Subcutaneous abdominal adipose tissue (tissue), 5 donors: ENCODE measurements around the gene KAZN.

ENCODE experiments used
- H3K27ac ChIP-seq: one replicate; pipeline ENCODE4 v1.7.0; 2013; ENCODE audit warnings: low read depth, mild to moderate bottlenecking, inconsistent platforms, low read length, moderate library complexity
- H3K27me3 ChIP-seq, 5 donors: one replicate each; pipeline ENCODE4 v1.7.0; 2013; ENCODE audit warnings: low read length in 5 of 5, inconsistent platforms in 1 of 5; ENCODE audit not compliant: control insufficient read depth in 5 of 5, insufficient read depth in 4 of 5
- H3K36me3 ChIP-seq, 5 donors: one replicate each; pipeline ENCODE4 v1.7.0; 2013; ENCODE audit warnings: low read length in 5 of 5; ENCODE audit not compliant: control insufficient read depth in 5 of 5, insufficient read depth in 5 of 5
- H3K4me1 ChIP-seq, 5 donors: one replicate each; pipeline ENCODE4 v1.7.0; 2013; ENCODE audit warnings: low read length in 5 of 5, mild to moderate bottlenecking in 3 of 5, moderate library complexity in 1 of 5; ENCODE audit not compliant: control insufficient read depth in 5 of 5, insufficient read depth in 5 of 5
- H3K4me3 ChIP-seq, 5 donors: one replicate each; pipeline ENCODE4 v1.7.0; 2013; ENCODE audit warnings: low read length in 5 of 5, low read depth in 1 of 5
- H3K9ac ChIP-seq, 5 donors: one replicate each; pipeline ENCODE4 v1.7.0; 2013; ENCODE audit warnings: low read length in 5 of 5, mild to moderate bottlenecking in 4 of 5, moderate library complexity in 3 of 5
- H3K9me3 ChIP-seq, 5 donors: one replicate each; pipeline ENCODE4 v1.7.0; 2013; ENCODE audit warnings: low read length in 5 of 5; ENCODE audit not compliant: control insufficient read depth in 5 of 5
- donor health status: healthy.
- donor health status: healthy.
- donor health status: healthy.
- donor health status: healthy.
- donor health status: healthy.

Gene KAZN

GRCh38 chr1:15013767-15014166 is 415.3 kb downstream of the KAZN start:
- Histone ChIP-seq H3K4me3 (no peak overlapping the region), H3K9me3 (peaks cover 0 to 2% (median 0%) of the 10 kb centered on the region in 5 donors), H3K27me3 (no peaks in the 10 kb centered on the region), H3K27ac (no peak overlapping the region), H3K9ac (no peak overlapping the region), H3K36me3 (no peaks in the 10 kb centered on the region), H3K4me1 (peaks cover 5 to 25% (median 13%) of the 10 kb centered on the region in 5 donors)

DNA sequence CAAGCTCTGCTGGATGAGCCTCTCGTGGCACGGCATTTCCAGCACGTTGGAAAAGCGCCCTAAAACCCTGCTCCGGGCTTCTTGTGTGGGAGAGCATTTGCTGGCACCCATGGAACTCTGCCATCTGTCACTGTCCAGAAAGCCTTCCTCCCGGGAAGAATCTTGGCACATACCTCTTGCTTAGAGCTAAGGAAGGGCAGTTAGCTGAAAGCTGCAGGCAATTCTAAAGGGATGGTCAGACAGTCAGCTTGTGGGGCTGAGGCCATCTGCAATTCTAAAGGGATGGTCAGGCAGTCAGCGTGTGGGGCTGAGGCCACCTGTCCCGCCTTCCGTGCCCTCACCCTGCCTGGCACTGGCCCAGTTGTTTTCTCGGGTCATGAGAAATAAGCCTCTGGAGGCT is 416.0 kb downstream of the KAZN start:
- no peaks in the 10 kb centered on the region for H3K9me3 ChIP-seq
- no peak overlapping the region for H3K27ac ChIP-seq
- H3K27me3 ChIP-seq, result no peaks in the 10 kb centered on the region
- no peaks in the 10 kb centered on the region for H3K36me3 ChIP-seq
- peaks cover 2 to 18% (median 5%) of the 10 kb centered on the region in 5 donors for H3K4me1 ChIP-seq
- no peak overlapping the region for H3K9ac ChIP-seq
- no peak overlapping the region for H3K4me3 ChIP-seq

- H3K36me3 ChIP-seq, result no peaks in the 10 kb centered on the region
- no peak overlapping the region for H3K9ac ChIP-seq
- H3K27ac ChIP-seq, result no peak overlapping the region
- peaks cover 2 to 24% (median 13%) of the 10 kb centered on the region in 5 donors for H3K4me1 ChIP-seq
- H3K9me3 ChIP-seq, result no peaks in the 10 kb centered on the region
- no peak overlapping the region for H3K4me3 ChIP-seq
- H3K27me3 ChIP-seq, result no peaks in the 10 kb centered on the region
These were observed 417.5 kb downstream of the KAZN start for GRCh38 chr1:15016001-15016400.

- H3K9me3 ChIP-seq, result no peaks in the 10 kb centered on the region
- peaks cover 2 to 24% (median 9%) of the 10 kb centered on the region in 5 donors for H3K4me1 ChIP-seq
- no peak overlapping the region for H3K4me3 ChIP-seq
- H3K36me3 ChIP-seq, result no peaks in the 10 kb centered on the region
- no peak overlapping the region for H3K27ac ChIP-seq
- no peaks in the 10 kb centered on the region for H3K27me3 ChIP-seq
- no peak overlapping the region for H3K9ac ChIP-seq
These were observed 418.0 kb downstream of the KAZN start for GRCh38 chr1:15016526-15016925.

- H3K36me3 ChIP-seq, result no peaks in the 10 kb centered on the region
- H3K4me1 ChIP-seq, result peaks cover 2 to 28% (median 9%) of the 10 kb centered on the region in 5 donors
- no peaks in the 10 kb centered on the region for H3K27me3 ChIP-seq
- no peaks in the 10 kb centered on the region for H3K9me3 ChIP-seq
- H3K27ac ChIP-seq, result no peak overlapping the region
- no peak overlapping the region for H3K4me3 ChIP-seq
- no peak overlapping the region for H3K9ac ChIP-seq
These were observed 418.6 kb downstream of the KAZN start for GRCh38 chr1:15017120-15017519.

DNA sequence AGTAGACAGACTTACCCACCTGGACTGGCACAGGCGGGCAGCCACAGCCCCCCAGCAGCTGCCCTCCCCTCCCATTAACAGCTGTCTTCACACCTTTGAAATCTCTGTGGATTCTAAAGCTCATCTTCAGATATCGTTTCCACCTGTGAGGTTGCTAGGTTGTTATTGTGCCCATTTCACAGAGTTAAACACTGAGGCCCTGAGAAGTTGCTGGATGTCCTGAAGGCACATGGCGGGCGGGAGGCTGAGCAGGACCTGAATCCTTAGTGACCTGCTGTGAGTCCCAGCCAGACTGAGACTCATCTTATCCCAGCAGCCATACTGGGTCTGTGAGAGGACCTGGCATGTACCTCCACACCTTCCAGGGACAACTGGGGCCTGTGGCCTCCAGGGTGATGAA is 420.3 kb downstream of the KAZN start:
- Histone ChIP-seq H3K9ac (no peak overlapping the region), H3K27me3 (no peaks in the 10 kb centered on the region), H3K27ac (no peak overlapping the region), H3K4me3 (no peak overlapping the region), H3K4me1 (peaks cover 4 to 42% (median 9%) of the 10 kb centered on the region in 5 donors), H3K9me3 (no peaks in the 10 kb centered on the region), H3K36me3 (no peaks in the 10 kb centered on the region)

DNA sequence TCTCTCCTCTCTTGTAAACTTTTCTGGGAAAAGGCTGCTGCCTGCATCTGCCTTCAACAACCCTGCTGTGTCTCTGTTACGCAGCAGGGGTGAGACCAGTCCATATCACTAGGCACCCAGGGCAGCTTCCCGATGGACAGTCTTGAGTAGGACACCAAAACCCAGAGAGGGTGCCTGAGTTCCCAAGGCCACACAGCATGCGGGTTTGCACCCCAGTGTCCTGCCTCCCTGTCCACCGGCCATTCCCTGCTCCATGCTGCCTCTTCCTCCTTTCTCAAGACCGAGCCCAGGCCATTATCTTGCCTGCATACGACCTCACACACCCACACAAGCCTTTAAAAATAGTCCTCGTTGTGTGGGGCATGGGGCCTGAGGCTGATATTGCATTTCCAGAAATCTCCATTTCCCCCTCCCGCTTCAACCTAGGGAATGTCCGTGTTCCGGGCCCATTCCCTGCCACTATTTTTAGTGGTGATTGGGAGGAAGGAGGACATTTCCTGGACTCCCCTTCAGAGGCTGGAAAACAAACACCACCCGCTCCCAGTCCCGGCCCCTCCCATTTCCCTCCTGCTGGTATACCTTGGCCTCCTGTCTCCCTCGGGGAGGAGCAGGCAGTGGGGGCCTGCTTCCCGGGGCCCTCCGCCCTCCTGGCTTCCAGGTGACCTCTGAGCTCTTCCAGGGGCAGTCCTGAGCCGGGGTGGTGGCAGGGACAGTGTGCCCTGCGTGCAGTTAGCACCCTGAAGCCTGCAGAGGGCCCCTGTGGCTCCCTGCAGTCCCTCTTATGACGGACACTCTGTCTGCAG is 422.7 kb downstream of the KAZN start:
- H3K9ac ChIP-seq, result no peak overlapping the region
- no peaks in the 10 kb centered on the region for H3K9me3 ChIP-seq
- H3K36me3 ChIP-seq, result no peaks in the 10 kb centered on the region
- peak overlapping the region; percentile 23 for H3K27ac ChIP-seq
- no peaks in the 10 kb centered on the region for H3K27me3 ChIP-seq
- peaks cover 3 to 35% (median 5%) of the 10 kb centered on the region in 5 donors for H3K4me1 ChIP-seq
- no peak overlapping the region for H3K4me3 ChIP-seq

GRCh38 chr1:15022048-15022447 is 423.6 kb downstream of the KAZN start:
- peaks cover 4 to 34% (median 5%) of the 10 kb centered on the region in 5 donors for H3K4me1 ChIP-seq
- no peaks in the 10 kb centered on the region for H3K27me3 ChIP-seq
- no peaks in the 10 kb centered on the region for H3K36me3 ChIP-seq
- no peak overlapping the region for H3K4me3 ChIP-seq
- H3K9ac ChIP-seq, result no peak overlapping the region
- H3K27ac ChIP-seq, result peak overlapping the region; percentile 23
- no peaks in the 10 kb centered on the region for H3K9me3 ChIP-seq

DNA sequence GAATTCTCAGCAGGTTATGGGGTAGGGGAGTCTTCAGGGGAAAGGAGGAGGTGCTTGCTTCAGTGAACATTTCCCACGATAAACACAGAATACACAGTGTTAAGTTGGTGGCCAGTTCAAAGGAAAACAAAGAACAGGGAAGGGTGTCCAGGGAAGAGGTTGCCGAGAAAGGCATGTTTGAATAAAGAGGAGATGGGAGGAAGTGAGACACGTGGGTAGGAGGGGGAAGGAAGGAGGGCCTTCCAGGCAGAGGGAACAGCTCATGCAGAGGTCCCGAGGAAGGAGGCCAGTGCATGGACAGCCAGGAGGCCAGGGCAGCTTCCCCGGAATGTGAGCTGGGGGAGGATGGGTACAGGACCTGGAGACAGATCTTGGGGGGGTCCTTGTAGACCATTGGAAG is 424.7 kb downstream of the KAZN start:
- Histone ChIP-seq H3K27me3 (no peaks in the 10 kb centered on the region), H3K9me3 (no peaks in the 10 kb centered on the region), H3K27ac (no peak overlapping the region), H3K4me3 (no peak overlapping the region), H3K9ac (no peak overlapping the region), H3K4me1 (peaks cover 4 to 41% (median 11%) of the 10 kb centered on the region in 5 donors), H3K36me3 (no peaks in the 10 kb centered on the region)

GRCh38 chr1:15023976-15024375 is 425.5 kb downstream of the KAZN start:
- H3K27ac ChIP-seq, result no peak overlapping the region
- H3K4me3 ChIP-seq, result no peak overlapping the region
- no peaks in the 10 kb centered on the region for H3K27me3 ChIP-seq
- H3K9ac ChIP-seq, result no peak overlapping the region
- H3K9me3 ChIP-seq, result no peaks in the 10 kb centered on the region
- H3K36me3 ChIP-seq, result no peaks in the 10 kb centered on the region
- H3K4me1 ChIP-seq, result peaks cover 4 to 44% (median 13%) of the 10 kb centered on the region in 5 donors
